Inflammatory macrophage treated with lipopolysaccharide for 1 hour (primary cell): ENCODE results near the gene SLC38A3.

Experiments
- DNase-seq, 2 donors: peaks; one replicate each; pipeline ENCODE4 v3.0.0-alpha.2; 2020 to 2022

SLC38A3 gene

GRCh38 chr3:50204804-50205412 lies at the start of gene SLC38A3:
SLC38A3 (plus strand) TSS chr3:50205271; CDS start chr3:50214200, 8,929 bp downstream.
- DNase-seq: no peak

DNA sequence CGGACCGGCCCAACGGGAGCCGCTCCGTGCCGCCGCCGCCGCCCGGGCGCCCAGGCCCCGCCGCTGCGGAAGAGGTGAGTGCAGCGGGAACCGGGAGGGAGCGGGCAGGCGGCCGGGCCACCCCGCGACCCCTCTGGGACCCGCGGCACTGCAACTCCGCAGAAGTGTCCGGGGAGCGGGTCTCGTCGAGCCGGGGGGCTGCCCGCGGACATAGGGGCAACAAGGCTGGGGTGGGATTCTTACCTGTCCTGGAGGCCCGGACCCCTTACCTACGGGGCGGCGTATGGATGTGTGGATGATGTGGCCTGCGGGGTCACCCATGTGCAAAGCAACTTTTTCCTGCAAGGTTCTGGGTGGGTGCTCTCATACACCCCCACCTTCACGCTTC lies 49.6 kb upstream of the SLC38A3 start:
- DNase-seq: no peak

- DNase-seq: no peak
Measured at GRCh38 chr3:50155891-50156290, 49.2 kb upstream of the SLC38A3 start.

- no peak for DNase-seq
Measured at GRCh38 chr3:50156549-50157493, 48.2 kb upstream of the SLC38A3 start.

DNA sequence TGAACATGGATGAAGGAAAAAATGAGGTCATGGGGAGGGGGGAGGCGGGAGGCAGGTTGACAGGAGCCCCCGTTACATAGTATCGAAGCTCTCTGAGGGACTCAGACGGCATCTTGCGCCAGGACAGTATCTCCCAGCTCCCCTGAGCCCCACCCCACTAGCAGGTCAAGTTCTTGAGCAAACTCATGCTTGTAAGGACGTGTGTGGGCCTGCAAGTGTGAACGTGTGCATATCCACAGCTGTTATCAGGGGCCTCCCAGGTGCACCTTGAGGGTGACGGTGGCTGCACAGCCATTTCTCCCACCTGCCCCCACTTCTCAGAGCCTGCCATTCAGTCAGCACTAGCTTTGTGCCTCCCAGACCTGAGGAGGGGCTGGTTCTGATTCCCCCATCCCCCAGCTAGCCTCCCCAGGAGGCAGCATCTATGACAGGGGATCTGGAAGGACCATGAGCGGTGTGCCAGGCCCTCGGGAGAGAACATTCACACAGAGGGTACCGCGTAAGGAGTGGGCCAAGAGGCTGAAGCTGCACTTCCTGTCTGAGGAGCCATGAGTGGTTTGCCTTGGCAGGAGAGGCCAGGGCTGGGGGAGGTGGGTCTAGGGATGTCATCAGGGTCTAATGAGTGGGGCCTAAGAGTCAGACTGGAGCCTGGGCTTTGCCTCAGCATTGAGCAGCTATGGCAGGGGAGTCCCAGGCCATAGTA lies 47.1 kb upstream of the SLC38A3 start:
- DNase-seq: no peak

- DNase-seq: no peak
Measured at GRCh38 chr3:50158530-50159146, 46.4 kb upstream of the SLC38A3 start.

DNA sequence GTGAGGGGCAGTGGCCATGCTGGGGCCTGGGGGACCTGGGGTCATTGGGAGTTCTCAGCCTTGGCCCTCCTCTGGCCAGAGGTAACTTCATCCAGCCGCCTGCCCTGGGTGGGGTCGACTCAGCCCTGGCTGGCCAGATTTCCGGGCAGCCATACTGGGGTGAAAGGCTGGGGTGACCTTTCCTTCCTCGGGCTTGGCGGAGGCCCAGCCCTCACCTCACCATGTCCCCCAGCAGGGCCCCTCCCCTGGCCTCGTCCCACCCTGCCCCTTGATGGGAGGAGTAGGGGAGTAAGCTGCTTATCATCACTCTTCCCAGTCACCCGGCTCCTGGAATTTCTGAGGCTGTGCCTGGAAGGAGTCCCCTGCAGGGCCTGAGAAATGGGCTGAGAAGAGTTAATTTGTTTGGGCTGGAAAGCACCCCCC lies 44.5 kb upstream of the SLC38A3 start:
- DNase-seq: no peak

GRCh38 chr3:50161320-50161719 lies 43.8 kb upstream of the SLC38A3 start:
- DNase-seq: no peak

GRCh38 chr3:50162034-50162883 lies 42.8 kb upstream of the SLC38A3 start:
- no peak for DNase-seq

DNA sequence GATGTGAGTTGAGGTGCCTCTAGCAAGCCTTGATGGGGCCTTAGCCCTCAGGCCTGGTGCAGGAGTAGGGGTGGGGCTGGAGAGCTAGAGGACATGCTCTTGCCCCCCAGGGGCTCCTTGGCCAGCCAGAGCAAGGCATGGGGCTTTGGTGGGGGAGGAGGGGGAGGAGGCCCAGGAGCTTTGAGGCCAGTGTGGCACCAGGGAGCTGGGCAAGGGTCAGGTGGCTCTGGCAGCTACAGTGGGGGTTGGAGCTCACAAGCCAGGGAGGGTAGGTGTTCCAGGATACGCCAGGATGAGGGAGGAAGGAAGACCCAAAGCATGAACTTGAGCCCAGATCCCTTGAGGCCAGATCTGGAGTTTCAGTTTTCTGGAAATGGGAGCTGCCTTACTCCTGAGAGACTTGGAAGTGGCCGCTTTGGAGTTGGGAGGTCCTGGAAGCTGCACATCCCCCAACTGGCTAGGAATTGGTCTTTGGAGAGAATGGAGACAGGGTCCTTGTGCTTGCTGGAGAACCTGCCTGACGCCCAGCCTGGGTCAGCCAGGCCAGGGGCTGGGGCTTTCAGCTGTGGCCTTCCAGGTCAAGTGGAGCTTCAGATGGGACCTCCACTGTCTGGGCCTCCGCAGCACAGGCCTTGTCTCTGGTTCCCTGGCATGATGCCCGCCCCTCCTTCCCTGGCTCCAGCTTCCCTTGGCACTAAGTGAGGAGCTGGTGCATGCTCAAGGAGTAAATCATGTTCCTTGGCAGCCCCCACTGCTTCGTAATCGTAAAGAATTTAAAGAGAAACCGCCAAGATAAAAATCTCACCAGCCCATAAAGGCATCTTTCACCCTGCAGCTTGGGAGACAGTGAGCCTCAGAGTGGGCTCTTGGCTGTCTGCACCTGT lies 41.3 kb upstream of the SLC38A3 start:
- no peak for DNase-seq

DNA sequence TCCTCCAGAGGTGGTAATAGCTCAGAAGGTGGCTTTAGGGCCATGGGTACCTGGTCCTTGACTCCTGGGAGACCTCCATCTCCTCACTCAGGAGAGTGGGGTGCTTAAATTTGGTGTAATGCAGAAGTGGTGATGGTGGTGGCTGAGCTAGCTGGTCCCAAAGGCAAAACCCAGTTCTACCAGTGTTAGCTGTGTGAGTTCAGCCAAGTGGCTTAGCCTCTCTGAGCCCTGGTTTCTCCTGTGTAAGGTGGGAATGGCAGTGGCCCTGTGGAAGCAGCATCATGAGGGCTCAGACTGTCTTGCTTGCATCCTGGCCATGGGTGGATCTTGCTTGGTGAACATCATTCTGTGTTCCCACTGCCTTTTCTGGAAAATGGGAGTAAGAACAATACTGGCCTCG lies 40.6 kb upstream of the SLC38A3 start:
- no peak for DNase-seq

DNA sequence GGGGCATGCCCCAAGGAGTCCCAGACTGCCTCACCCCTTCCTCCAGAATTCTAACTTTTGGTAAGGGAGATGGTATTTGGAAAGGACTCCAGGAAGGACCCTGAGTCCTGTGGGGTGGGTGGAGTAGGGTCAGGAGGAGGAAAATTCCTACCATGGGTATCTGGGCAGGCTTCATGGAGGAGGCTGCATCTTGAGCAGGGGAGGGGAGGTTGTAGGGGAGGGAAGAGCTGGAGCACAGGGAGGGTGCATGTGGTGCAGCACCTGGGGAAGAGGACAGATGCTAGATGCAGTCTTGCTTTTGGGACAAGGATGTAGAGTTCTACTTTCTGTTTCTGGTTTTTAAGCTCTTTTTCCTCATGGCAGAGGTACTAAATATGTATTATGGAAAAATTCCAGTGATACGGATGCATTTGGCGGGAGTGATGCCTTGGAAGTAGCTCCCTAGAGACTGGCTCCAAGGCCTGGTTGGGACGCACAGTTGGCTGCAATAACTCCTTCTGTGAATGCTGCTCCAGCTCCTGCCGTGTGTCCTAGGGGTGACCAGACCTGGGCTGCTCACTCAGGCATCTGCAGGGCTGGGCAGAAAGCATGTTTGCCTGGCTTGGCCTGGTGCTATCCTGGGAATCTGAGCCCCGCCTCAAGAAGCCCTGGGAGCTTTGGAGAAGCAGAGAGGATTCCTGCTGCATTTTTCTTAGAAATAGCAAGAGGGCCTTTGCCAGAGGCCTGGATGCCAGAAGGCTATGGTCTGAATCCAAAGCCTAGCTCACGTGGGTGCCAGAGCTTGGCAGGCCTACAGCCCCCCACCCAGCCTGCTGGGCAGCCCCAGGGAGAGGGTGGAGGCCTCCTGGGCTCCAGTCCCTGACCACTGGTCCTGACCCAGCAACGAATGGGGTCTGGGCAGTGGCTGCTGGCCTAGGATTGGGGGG lies 39.8 kb upstream of the SLC38A3 start:
- no peak for DNase-seq

GRCh38 chr3:50165910-50166538 lies 39.0 kb upstream of the SLC38A3 start:
- no peak for DNase-seq

- no peak for DNase-seq
Measured at GRCh38 chr3:50166620-50167019, 38.5 kb upstream of the SLC38A3 start.

DNA sequence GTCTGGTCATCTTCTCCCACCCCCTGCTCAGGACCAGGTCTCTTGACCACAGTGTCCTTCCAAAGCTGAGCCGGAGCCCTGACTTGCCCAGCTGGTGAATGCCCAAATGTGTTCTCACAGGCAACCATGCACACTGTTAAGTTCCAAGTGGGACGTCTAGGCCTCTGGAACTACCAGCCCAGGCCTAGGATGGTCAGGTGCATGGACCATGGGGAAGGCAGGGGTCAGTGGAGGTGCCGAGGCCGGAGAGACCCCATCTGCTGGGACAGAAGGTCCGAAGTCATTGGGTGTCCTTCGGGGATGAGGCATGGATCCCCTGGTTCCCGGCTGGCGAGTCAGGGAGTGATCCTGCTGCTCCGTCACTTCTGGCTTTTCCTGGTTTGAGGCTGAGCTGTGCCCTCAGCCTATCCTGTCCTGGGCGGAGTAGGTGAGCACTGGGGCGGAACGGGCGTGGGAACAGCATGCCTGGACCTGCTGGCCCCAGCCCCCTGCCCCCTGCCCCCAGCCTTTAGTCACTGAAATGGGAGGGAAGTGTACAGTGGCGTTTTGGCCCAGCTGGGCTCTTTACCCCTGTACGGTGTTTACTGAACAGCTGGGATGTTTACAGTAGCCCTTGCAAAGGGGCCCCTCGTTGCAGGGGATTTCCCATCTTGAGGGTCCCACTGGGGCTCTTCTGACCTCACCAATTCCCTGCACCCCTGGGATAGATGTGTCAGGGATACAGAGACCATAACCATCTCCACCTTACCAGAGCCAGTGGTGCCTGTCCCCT lies 37.8 kb upstream of the SLC38A3 start:
- DNase-seq: no peak

- no peak for DNase-seq
Measured at GRCh38 chr3:50167841-50168209, 37.2 kb upstream of the SLC38A3 start.

DNA sequence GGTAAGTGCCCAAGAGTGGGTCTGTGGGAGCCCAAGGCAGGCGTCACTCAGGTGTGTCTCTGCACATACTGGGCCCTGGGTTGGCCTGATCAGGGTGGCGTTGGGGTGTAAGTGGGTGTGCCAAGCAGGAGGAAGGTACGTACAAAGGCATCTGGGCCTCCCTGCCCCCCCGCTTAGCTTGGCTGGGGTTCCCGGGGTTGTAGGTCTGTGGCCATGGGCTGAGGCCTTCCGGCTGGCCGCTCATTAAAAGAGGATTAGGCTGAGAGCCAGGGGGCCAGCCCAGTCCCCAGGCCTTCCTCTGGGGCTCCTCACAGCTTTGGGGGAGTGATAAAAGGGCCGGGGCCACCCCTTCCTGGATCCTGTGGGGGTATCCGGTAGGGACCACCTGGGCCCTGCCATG lies 36.7 kb upstream of the SLC38A3 start:
- no peak for DNase-seq

GRCh38 chr3:50168791-50169190 lies 36.3 kb upstream of the SLC38A3 start:
- no peak for DNase-seq
